ENCODE data around the gene TBX3.

The TBX3 gene

DNA sequence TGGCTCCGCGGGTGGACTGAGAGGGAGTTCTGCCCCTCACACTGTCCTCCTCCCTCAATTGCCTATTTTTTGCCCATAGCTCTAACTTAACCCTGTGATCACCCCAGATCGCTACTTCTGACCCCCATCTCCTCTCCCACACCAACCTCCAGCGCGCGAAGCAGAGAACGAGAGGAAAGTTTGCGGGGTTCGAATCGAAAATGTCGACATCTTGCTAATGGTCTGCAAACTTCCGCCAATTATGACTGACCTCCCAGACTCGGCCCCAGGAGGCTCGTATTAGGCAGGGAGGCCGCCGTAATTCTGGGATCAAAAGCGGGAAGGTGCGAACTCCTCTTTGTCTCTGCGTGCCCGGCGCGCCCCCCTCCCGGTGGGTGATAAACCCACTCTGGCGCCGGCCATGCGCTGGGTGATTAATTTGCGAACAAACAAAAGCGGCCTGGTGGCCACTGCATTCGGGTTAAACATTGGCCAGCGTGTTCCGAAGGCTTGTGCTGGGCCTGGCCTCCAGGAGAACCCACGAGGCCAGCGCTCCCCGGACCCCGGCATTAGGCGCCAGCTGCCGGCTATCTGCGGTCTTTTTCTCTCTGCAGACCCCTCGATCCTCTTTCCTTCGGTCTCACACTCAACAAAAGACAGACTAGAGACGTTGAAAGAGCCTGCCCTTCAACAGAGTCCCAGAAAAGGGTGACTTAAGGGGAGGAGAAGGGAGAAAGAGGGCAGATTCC lies 3.0 kb upstream of the TBX3 start:
- peak; percentile 59 for DNase-seq (ENCODE audit: low read depth)
- H3K4me1 ChIP-seq (ENCODE audit: control insufficient read depth, insufficient read depth, low read length) = no peaks in the 10 kb centered on the region
- H3K9me3 ChIP-seq (ENCODE audit: control insufficient read depth, low read length) = no peaks in the 10 kb centered on the region
- H3K4me3 ChIP-seq (ENCODE audit: low read length) = no peak overlapping the region
- no peaks in the 10 kb centered on the region for H3K36me3 ChIP-seq (ENCODE audit: control insufficient read depth, insufficient read depth, low read length, severe bottlenecking)
- no peak overlapping the region for H3K9ac ChIP-seq (ENCODE audit: low read length)
- no peaks in the 10 kb centered on the region for H3K27me3 ChIP-seq (replicated peaks; ENCODE audit: control insufficient read depth, insufficient read depth, low read length)

DNA sequence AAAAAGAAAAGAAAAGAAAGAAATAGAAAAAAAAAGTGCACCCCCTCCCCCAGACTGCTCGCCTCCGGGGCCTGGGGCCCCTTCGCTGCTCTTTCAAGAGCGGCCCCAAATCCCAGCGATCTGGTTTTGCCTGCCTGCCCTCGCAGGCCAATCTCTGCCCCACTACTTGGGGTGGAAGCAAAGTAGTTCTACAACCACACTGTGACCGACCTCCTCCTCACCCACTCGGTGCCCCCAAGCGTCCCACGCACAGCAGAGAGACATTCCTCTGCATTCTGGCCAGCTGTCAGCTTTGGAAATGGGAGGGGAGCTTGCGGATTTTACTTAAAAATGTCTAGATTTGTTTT lies 2.4 kb upstream of the TBX3 start:
- Histone ChIP-seq H3K36me3 (ENCODE audit: control insufficient read depth, insufficient read depth, low read length, severe bottlenecking) (no peaks in the 10 kb centered on the region), H3K9ac (ENCODE audit: low read length) (no peak overlapping the region), H3K27me3 (replicated peaks; ENCODE audit: control insufficient read depth, insufficient read depth, low read length) (no peaks in the 10 kb centered on the region)

DNA sequence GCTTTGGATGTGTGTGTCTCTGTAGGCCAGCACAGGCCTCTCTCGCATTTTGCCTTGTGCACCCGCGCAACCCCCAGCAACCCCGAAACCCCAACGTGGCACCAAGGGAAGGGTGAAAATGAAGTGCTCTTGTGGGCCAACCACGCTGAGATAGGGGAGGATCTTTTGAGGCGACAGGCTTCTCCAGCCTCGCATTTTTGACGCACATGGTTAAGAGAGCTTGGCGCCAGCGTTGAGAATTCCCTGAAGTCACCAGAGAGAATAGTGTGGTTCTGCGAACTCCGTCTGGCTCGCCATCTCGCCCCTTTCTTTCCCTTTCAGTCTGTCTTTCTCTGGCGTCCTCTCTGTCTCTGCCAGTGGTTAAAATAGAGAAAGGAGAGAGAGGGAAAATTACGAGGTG lies 1.9 kb upstream of the TBX3 start:
- Histone ChIP-seq H3K4me3 (ENCODE audit: low read length) (no peak overlapping the region), H3K27me3 (replicated peaks; ENCODE audit: control insufficient read depth, insufficient read depth, low read length) (no peaks in the 10 kb centered on the region), H3K36me3 (ENCODE audit: control insufficient read depth, insufficient read depth, low read length, severe bottlenecking) (no peaks in the 10 kb centered on the region), H3K4me1 (ENCODE audit: control insufficient read depth, insufficient read depth, low read length) (no peaks in the 10 kb centered on the region), H3K9ac (ENCODE audit: low read length) (no peak overlapping the region), H3K9me3 (ENCODE audit: control insufficient read depth, low read length) (no peaks in the 10 kb centered on the region)
- DNase-seq (ENCODE audit: low read depth) = peak; percentile 77

More for the DNA sequence above, 2.4 kb upstream of the TBX3 start:
- DNase-seq (ENCODE audit: low read depth) = peak; percentile 74
- no peaks in the 10 kb centered on the region for H3K4me1 ChIP-seq (ENCODE audit: control insufficient read depth, insufficient read depth, low read length)
- H3K9me3 ChIP-seq (ENCODE audit: control insufficient read depth, low read length) = no peaks in the 10 kb centered on the region
- H3K4me3 ChIP-seq (ENCODE audit: low read length) = no peak overlapping the region

DNA sequence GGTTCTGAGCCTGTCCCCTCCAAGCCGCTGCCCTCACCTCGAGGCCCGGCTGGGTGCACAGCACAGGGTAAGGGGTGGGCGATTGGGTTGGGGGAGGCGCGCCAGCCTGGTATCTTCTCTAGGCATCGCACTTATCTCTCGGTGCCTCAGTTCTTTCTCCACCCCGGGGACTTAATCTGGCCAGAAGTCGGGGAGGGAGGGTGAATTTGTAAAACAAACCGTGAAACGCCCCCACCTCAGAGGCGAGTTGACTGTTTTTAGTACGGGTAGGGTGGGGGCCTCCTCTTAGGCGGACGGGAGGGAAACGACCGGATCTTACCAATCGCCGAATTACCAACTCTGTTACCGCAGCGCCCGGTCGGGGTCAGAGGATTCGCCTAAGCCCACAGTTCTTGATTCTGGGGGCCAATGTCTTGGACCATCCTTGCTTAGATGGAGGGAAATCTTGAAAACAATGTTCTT lies 1.4 kb upstream of the TBX3 start:
- DNase-seq (ENCODE audit: low read depth) = peak; percentile 67

DNA sequence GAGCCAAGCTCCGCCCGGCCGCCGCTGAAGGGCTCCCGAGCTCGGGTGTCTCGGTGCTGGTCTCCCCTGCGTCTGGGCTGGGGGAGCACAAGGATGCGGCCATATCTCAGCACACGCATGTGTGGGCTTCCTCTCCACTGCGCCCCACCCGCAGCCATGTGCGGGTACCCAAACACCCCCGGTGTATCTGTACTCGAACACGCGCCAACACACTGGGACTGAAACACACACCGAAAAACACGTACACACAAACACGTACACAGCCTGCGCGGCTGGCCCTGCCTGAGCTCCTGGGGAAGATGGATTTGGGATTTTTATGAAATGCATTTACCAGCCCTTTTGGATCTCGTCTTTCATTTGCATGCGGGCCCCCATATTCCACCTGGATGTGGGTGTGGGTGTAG lies 897 bp upstream of the TBX3 start:
- H3K36me3 ChIP-seq (ENCODE audit: control insufficient read depth, insufficient read depth, low read length, severe bottlenecking) = no peaks in the 10 kb centered on the region
- H3K4me1 ChIP-seq (ENCODE audit: control insufficient read depth, insufficient read depth, low read length) = no peaks in the 10 kb centered on the region
- no peaks in the 10 kb centered on the region for H3K27me3 ChIP-seq (replicated peaks; ENCODE audit: control insufficient read depth, insufficient read depth, low read length)
- no peak for DNase-seq (ENCODE audit: low read depth)
- H3K9me3 ChIP-seq (ENCODE audit: control insufficient read depth, low read length) = no peaks in the 10 kb centered on the region
- peak overlapping the region; percentile 98 for H3K9ac ChIP-seq (ENCODE audit: low read length)
- peak overlapping the region; percentile 98 for H3K4me3 ChIP-seq (ENCODE audit: low read length)

More for the DNA sequence above, 1.4 kb upstream of the TBX3 start:
- H3K36me3 ChIP-seq (ENCODE audit: control insufficient read depth, insufficient read depth, low read length, severe bottlenecking) = no peaks in the 10 kb centered on the region
- no peaks in the 10 kb centered on the region for H3K4me1 ChIP-seq (ENCODE audit: control insufficient read depth, insufficient read depth, low read length)
- no peaks in the 10 kb centered on the region for H3K27me3 ChIP-seq (replicated peaks; ENCODE audit: control insufficient read depth, insufficient read depth, low read length)
- H3K9ac ChIP-seq (ENCODE audit: low read length) = peak overlapping the region; percentile 98
- H3K9me3 ChIP-seq (ENCODE audit: control insufficient read depth, low read length) = no peaks in the 10 kb centered on the region
- peak overlapping the region; percentile 98 for H3K4me3 ChIP-seq (ENCODE audit: low read length)

DNA sequence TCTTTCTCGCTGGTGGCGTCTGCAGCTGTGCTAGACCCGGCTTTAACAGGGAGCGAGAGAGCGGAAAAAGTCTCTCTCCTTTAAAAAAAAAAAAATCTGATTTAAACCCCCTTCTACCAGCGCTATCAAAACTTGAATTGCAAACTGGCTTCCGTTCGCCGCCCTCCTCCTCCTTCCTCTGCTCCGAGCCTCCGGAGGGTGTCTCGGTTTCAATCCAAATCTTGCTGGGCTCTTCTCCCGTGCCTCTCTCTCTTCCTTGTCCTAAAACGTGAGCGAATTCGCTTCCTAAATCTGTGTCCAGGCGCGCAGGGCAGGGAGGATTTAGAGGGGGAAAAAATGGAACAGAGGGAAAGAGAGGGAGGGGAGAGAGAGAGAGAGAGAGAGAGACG lies 272 bp downstream of the TBX3 start:
- Histone ChIP-seq H3K27me3 (replicated peaks; ENCODE audit: control insufficient read depth, insufficient read depth, low read length) (no peaks in the 10 kb centered on the region), H3K4me3 (ENCODE audit: low read length) (peak overlapping the region; percentile 98)
- DNase-seq (ENCODE audit: low read depth) = no peak

DNA sequence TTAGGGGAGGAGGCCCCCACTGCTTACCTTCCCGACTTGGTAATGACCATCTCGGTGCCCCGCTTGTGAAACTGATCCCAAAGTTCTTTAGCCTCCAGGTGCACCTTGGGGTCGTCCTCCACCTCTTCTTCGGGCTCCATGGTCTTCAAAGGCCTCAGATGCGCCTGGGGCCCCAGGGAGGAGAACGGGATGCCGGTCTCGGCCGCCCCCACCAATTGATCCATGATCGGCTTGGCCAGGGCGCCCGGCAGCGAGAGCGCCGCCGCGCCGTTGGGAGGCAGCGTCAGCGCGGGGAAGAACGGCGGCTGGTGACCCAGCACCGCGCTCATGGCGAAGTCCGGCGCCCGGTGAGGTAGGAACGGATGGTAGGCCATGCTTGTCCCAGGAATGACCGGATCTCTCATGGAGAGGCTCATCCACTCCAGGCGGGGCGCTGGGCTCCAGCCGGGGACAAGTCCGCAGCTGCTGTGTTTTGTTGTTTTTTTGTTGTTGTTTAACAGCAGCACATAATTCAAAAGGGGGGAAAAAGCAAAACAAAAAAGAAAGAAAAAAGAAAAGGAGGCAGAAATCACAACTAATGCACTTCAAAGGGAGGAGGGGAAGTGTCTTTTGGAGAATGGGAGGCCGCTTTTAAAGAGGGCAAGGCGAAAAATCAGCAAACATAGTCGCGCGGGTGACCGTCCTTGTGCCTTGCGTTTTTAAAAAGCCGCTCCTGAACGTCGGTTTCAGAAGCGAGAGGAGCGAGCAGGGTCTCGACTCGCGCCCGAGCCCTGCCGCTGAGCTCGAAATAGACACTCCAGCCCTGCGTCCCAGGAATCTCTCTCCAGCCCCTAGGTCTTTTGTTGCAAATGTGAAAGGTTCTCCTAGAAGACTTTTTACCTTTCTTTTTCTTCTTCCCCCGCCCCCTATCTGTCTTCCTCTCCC lies 928 bp downstream of the TBX3 start:
- no peaks in the 10 kb centered on the region for H3K27me3 ChIP-seq (replicated peaks; ENCODE audit: control insufficient read depth, insufficient read depth, low read length)
- no peaks in the 10 kb centered on the region for H3K9me3 ChIP-seq (ENCODE audit: control insufficient read depth, low read length)
- peaks cover 16% of the 10 kb centered on the region for H3K4me1 ChIP-seq (ENCODE audit: control insufficient read depth, insufficient read depth, low read length)
- peak; percentile 58 for DNase-seq (ENCODE audit: low read depth)
- peaks cover 12% of the 10 kb centered on the region for H3K36me3 ChIP-seq (ENCODE audit: control insufficient read depth, insufficient read depth, low read length, severe bottlenecking)
- peak overlapping the region; percentile 98 for H3K4me3 ChIP-seq (ENCODE audit: low read length)
- H3K9ac ChIP-seq (ENCODE audit: low read length) = peak overlapping the region; percentile 98

More for the DNA sequence above, 272 bp downstream of the TBX3 start:
- H3K9ac ChIP-seq (ENCODE audit: low read length) = peak overlapping the region; percentile 98
- no peaks in the 10 kb centered on the region for H3K9me3 ChIP-seq (ENCODE audit: control insufficient read depth, low read length)
- peaks cover 5% of the 10 kb centered on the region for H3K36me3 ChIP-seq (ENCODE audit: control insufficient read depth, insufficient read depth, low read length, severe bottlenecking)
- peaks cover 10% of the 10 kb centered on the region for H3K4me1 ChIP-seq (ENCODE audit: control insufficient read depth, insufficient read depth, low read length)

DNA sequence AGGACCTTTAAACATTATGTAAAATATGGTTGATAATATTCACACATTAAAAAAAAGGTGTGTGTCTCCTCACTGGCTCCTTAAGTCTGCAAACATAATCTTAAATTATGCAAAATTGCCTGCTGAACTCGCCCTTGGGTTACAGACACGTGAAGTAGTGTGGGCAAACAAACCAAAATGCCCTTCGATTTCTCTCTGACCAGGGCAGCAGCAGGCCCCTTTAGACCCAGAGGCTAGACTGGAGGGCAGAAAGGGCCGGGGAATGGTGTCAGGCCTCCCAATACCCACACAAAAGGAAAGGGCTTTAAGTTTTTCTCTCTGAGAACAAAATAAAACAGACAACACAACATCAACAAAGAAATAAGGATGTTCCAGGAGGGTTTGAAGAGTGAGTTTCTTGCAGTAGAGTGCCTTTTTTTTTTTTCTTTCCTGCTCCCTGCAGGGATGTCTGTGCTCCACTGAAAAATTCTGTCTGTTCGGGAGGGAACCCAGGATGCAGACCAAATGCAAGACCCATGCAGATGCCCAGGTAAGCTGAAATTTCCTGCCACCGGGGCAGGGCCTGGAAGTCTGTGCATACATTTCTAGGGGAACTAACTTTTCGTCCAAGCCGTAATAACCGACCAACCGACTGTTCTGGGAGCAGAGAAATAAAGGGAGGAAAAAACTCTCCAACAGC lies 1.7 kb downstream of the TBX3 start:
- H3K36me3 ChIP-seq (ENCODE audit: control insufficient read depth, insufficient read depth, low read length, severe bottlenecking) = peaks cover 20% of the 10 kb centered on the region

DNA sequence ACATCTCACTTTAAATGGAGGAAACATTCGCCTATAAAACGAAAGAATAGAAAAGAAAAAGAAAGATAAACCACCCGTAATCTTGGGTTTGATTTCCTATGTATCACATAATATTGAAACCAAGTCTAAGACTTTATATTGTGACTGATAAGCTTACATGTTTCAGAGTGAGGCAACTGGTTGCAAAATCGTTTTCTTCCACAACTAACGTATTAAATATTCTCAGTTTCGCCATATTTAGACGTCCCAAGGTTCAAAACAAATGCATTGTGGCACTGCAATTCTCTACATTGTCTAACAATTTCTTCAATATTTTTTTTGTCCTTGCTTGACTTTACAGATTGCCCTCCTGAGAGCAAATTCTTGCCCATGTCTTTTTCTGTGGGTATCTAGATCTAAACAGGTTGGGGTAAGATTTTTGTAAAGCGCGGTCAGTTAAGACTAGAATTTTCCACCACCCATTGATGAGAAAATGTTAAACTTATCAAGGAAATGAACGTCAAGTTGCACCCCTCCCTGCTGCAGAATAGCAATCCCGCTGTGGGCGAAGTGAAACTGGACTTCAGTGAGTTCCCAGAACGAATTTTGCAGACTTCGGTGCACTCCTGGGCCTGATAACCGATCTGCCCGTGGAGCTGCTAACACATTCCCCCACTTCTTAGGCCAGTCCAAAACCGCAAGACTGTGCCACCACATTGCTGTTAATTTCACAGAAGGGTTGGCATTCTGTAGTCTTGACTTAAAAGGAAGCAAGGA lies 2.7 kb downstream of the TBX3 start:
- peak; percentile 65 for DNase-seq (ENCODE audit: low read depth)
- Histone ChIP-seq H3K36me3 (ENCODE audit: control insufficient read depth, insufficient read depth, low read length, severe bottlenecking) (peaks cover 29% of the 10 kb centered on the region), H3K9me3 (ENCODE audit: control insufficient read depth, low read length) (no peaks in the 10 kb centered on the region), H3K4me1 (ENCODE audit: control insufficient read depth, insufficient read depth, low read length) (peaks cover 22% of the 10 kb centered on the region), H3K9ac (ENCODE audit: low read length) (peak overlapping the region; percentile 98), H3K27me3 (replicated peaks; ENCODE audit: control insufficient read depth, insufficient read depth, low read length) (no peaks in the 10 kb centered on the region), H3K4me3 (ENCODE audit: low read length) (peak overlapping the region; percentile 98)

More for the DNA sequence above, 1.7 kb downstream of the TBX3 start:
- peak; percentile 36 for DNase-seq (ENCODE audit: low read depth)
- peak overlapping the region; percentile 98 for H3K9ac ChIP-seq (ENCODE audit: low read length)
- H3K4me1 ChIP-seq (ENCODE audit: control insufficient read depth, insufficient read depth, low read length) = peaks cover 22% of the 10 kb centered on the region
- H3K27me3 ChIP-seq (replicated peaks; ENCODE audit: control insufficient read depth, insufficient read depth, low read length) = no peaks in the 10 kb centered on the region
- H3K4me3 ChIP-seq (ENCODE audit: low read length) = peak overlapping the region; percentile 98
- H3K9me3 ChIP-seq (ENCODE audit: control insufficient read depth, low read length) = no peaks in the 10 kb centered on the region

DNA sequence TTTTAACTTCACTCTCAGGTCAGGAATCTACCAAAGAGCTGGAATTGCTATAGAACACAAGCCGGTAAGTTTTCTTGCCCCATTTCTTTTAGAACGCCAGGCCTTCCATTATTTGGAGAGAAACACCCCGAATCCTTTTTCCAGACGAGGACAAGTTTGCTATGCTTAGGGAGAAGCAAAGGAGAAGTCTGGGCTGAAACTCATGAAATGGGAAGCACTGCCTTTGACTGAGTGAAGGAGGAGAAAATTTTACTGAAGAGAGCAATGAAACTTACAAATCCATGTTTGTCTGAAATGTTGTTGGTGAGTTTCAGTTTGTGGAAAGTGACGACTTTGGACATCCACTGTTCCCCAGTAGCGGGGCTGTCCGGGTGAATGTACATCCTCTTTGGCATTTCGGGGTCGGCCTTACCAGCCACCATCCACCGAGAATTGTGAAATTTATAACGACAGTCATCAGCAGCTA lies 3.3 kb downstream of the TBX3 start:
- DNase-seq (ENCODE audit: low read depth) = peak; percentile 48
- H3K9me3 ChIP-seq (ENCODE audit: control insufficient read depth, low read length) = no peaks in the 10 kb centered on the region
- H3K27me3 ChIP-seq (replicated peaks; ENCODE audit: control insufficient read depth, insufficient read depth, low read length) = no peaks in the 10 kb centered on the region
- H3K36me3 ChIP-seq (ENCODE audit: control insufficient read depth, insufficient read depth, low read length, severe bottlenecking) = peaks cover 36% of the 10 kb centered on the region
- peak overlapping the region; percentile 98 for H3K9ac ChIP-seq (ENCODE audit: low read length)
- H3K4me3 ChIP-seq (ENCODE audit: low read length) = peak overlapping the region; percentile 98
- peaks cover 27% of the 10 kb centered on the region for H3K4me1 ChIP-seq (ENCODE audit: control insufficient read depth, insufficient read depth, low read length)

Measured in adipocyte (in vitro differentiated cells).